HepG2 (cell line): ENCODE data around the gene HSPB9. TPM values are rescaled to one million over a fixed set of nuclear protein-coding genes. Genes with fewer than 3 reads are reported as not detected.

Experiments
- ELF1 ChIP-seq: sonication (generic); formaldehyde crosslinking; IDR thresholded peaks from 2 replicates; pipeline ENCODE4 v1.4.0; 2020; ENCODE audit warnings: missing genetic modification reagents
- ELK4 ChIP-seq: sonication (generic); formaldehyde crosslinking; IDR thresholded peaks from 2 replicates; pipeline ENCODE4 v1.9.0; 2021; ENCODE audit warnings: missing genetic modification reagents, borderline replicate concordance
- JUNB ChIP-seq: sonication (generic); formaldehyde crosslinking; IDR thresholded peaks from 2 replicates; pipeline ENCODE4 v1.8.0; 2022; ENCODE audit warnings: missing genetic modification reagents, mild to moderate bottlenecking, borderline replicate concordance
- KAT8 ChIP-seq: IDR thresholded peaks from 2 replicates; pipeline ENCODE4 v1.6.1; 2016; ENCODE audit warnings: missing genetic modification reagents, missing compliant biosample characterization
- NONO ChIP-seq, 2 experiments: fragments of 450-650 bp in 1 of 2; sonication (generic) in 1 of 2; formaldehyde crosslinking in 1 of 2; IDR thresholded peaks in 1 of 2; conservative IDR thresholded peaks in 1 of 2; 2 replicates each; pipeline versions ENCODE4 v1.6.1 to v1.8.0; 2017 to 2022; ENCODE audit warnings: mild to moderate bottlenecking in 1 of 2, missing genetic modification reagents in 1 of 2, moderate library complexity in 1 of 2
- NR2F1 ChIP-seq, 2 experiments: fragments of 450-650 bp in 1 of 2; formaldehyde crosslinking in 1 of 2; IDR thresholded peaks; 2 replicates each; pipeline versions ENCODE4 v1.5.0 to v1.6.1; 2016 to 2020; ENCODE audit warnings: mild to moderate bottlenecking in 1 of 2, missing compliant biosample characterization in 1 of 2, missing genetic modification reagents in 1 of 2, moderate library complexity in 1 of 2
- POLR2G ChIP-seq: fragments of 200-400 bp; formaldehyde crosslinking; IDR thresholded peaks from 2 replicates; pipeline ENCODE4 v1.6.1; 2018; ENCODE audit warnings: mild to moderate bottlenecking, low read depth, low read length, moderate library complexity
- RAD51 ChIP-seq: fragments of 450-650 bp; IDR thresholded peaks from 2 replicates; pipeline ENCODE4 v1.6.1; 2016; ENCODE audit warnings: borderline replicate concordance
- RCOR2 ChIP-seq: IDR thresholded peaks from 2 replicates; pipeline ENCODE4 v1.6.1; 2016; ENCODE audit warnings: missing biosample characterization, missing genetic modification reagents
- SOX5 ChIP-seq: IDR thresholded peaks from 2 replicates; pipeline ENCODE4 v1.6.1; 2016; ENCODE audit warnings: borderline replicate concordance
- SP2 ChIP-seq: sonication (generic); formaldehyde crosslinking; IDR thresholded peaks from 2 replicates; pipeline ENCODE4 v1.5.1; 2020; ENCODE audit warnings: mild to moderate bottlenecking, missing genetic modification reagents
- SPEN ChIP-seq: sonication (generic); formaldehyde crosslinking; IDR thresholded peaks from 2 replicates; pipeline ENCODE4 v1.5.1; 2020; ENCODE audit warnings: low read depth, mild to moderate bottlenecking, missing genetic modification reagents
- TRAFD1 ChIP-seq: sonication (generic); formaldehyde crosslinking; IDR thresholded peaks from 2 replicates; pipeline ENCODE4 v1.5.1; 2020; ENCODE audit warnings: missing genetic modification reagents, mild to moderate bottlenecking, borderline replicate concordance
- WIZ ChIP-seq: sonication (generic); formaldehyde crosslinking; IDR thresholded peaks from 2 replicates; pipeline ENCODE4 v1.5.1; 2020; ENCODE audit warnings: mild to moderate bottlenecking, missing genetic modification reagents
- ZNF331 ChIP-seq: sonication (generic); formaldehyde crosslinking; IDR thresholded peaks from 2 replicates; pipeline ENCODE4 v1.4.0; 2020; ENCODE audit warnings: missing genetic modification reagents
- ZNF562 ChIP-seq: sonication (generic); formaldehyde crosslinking; IDR thresholded peaks from 2 replicates; pipeline ENCODE4 v1.8.0; 2022; ENCODE audit warnings: missing genetic modification reagents, borderline replicate concordance
- ZNF605 ChIP-seq: sonication (generic); formaldehyde crosslinking; IDR thresholded peaks from 2 replicates; pipeline ENCODE4 v1.8.0; 2022; ENCODE audit warnings: mild to moderate bottlenecking, missing genetic modification reagents
- ZNF800 ChIP-seq: sonication (generic); formaldehyde crosslinking; IDR thresholded peaks from 2 replicates; pipeline ENCODE4 v1.4.0; 2020; ENCODE audit warnings: missing genetic modification reagents
- ZSCAN5A ChIP-seq: sonication (generic); formaldehyde crosslinking; IDR thresholded peaks from 2 replicates; pipeline ENCODE4 v1.8.0; 2022; ENCODE audit warnings: mild to moderate bottlenecking, missing genetic modification reagents, borderline replicate concordance
- ZUFSP ChIP-seq: sonication (generic); formaldehyde crosslinking; IDR thresholded peaks from 2 replicates; pipeline ENCODE4 v1.9.0; 2021; ENCODE audit warnings: missing genetic modification reagents, mild to moderate bottlenecking, borderline replicate concordance
- polyA plus RNA-seq, 8 experiments: library from polyadenylated mRNA; depleted of rRNA in 3 of 8; stranded (reverse) in 7 of 8; unstranded in 1 of 8; fragments of >200 nt; fragmentation: Illumina TruSeq in 4 of 8; extraction: Trizol in 4 of 8; gene quantifications; 2 replicates each; pipeline versions ENCODE4 v1.2.1 to v1.2.3, GENCODE V29; 2011 to 2016; ENCODE audit warnings: low read depth in 4 of 8, missing spikeins in 1 of 8, mixed read lengths in 1 of 8; ENCODE audit not compliant: insufficient read depth in 1 of 8
- total RNA-seq, 5 experiments: library from RNA; depleted of rRNA; stranded (reverse); fragments of >200 nt; fragmentation: Illumina TruSeq; extraction: Trizol; gene quantifications; 2 replicates each; pipeline ENCODE4 v1.2.3, GENCODE V29; 2016; ENCODE audit warnings: low read depth in 1 of 5

HSPB9 gene
- total and polyA plus RNA-seq, 2 of the 13 experiments (the other 11 are each of a cell fraction or from before 2014, with no cell fraction given), result 0.05 to 0.24 TPM

- no peak for TF ChIP-seq ZUFSP
- TF ChIP-seq ELF1 (CRISPR knock-in tag), result peak; percentile 89
- TF ChIP-seq ZNF800 (CRISPR knock-in tag), result no peak
- TF ChIP-seq RCOR2, result peak; percentile 41; the same call in 1 of the 2 replicates
- TF ChIP-seq RAD51, result no peak
- TF ChIP-seq ZNF562 (CRISPR knock-in tag), result no peak
- no peak for TF ChIP-seq NONO (IDR thresholded peaks at IDR 0.05)
- TF ChIP-seq NONO (CRISPR knock-in tag; conservative IDR thresholded peaks at IDR 0.05), result no peak
- 0 out of 2 replicates have a peak, but pooled peaks have one; percentile 85 for TF ChIP-seq TRAFD1 (CRISPR knock-in tag)
- peak; percentile 82; the same call in 1 of the 2 replicates for TF ChIP-seq SPEN
- TF ChIP-seq ZNF605 (CRISPR knock-in tag), result peak; percentile 86
- no peak for TF ChIP-seq WIZ (CRISPR knock-in tag)
- TF ChIP-seq ELK4 (CRISPR knock-in tag), result no peak
- no peak for TF ChIP-seq POLR2G
- TF ChIP-seq SOX5 (CRISPR knock-in tag), result peak; percentile 71; the same call in 1 of the 2 replicates
- no peak for TF ChIP-seq SP2 (CRISPR knock-in tag)
- 0 out of 4 replicates have a peak, but pooled peaks of 1 of the 2 experiments have one; percentile 16 for TF ChIP-seq NR2F1 (CRISPR knock-in tag; IDR thresholded peaks at IDR 0.05)
- peak; percentile 83 for TF ChIP-seq KAT8 (CRISPR knock-in tag)
- TF ChIP-seq ZNF331 (CRISPR knock-in tag), result peak; percentile 58; the same call in 1 of the 2 replicates
- no peak for TF ChIP-seq JUNB (CRISPR knock-in tag)
- TF ChIP-seq ZSCAN5A, result no peak
Observed at GRCh38 chr17:42135664-42136653, 13.4 kb downstream of the HSPB9 start (continued).
